ENCODE measurements around the gene SLC15A5.

Gene SLC15A5

DNA sequence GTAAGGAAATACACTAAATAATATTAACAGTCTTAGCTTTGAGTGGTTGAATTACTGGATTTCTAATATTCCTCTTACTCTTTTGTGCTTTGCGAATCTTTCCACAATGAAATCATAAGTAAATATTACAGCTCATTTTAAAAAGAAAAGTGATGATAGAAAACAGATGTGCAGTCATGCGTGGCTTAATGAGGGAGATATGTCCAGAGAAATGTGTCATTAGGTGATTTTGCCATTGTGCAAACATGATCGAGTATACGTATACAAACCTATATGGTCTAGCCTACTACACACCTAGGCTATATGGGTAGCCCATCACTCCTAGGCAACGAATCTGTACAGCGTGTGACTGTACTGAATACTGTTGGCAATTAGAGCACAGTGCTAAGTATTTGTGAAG, 59.3 kb downstream of the SLC15A5 start:
- H3K9ac ChIP-seq (ENCODE audit: low read length), result no peak overlapping the region
- H3K27me3 ChIP-seq (ENCODE audit: control insufficient read depth, insufficient read depth, low read length), result no peaks in the 10 kb centered on the region
- H3K4me1 ChIP-seq (ENCODE audit: control insufficient read depth, insufficient read depth, low read length), result no peaks in the 10 kb centered on the region
- H3K36me3 ChIP-seq (ENCODE audit: control insufficient read depth, insufficient read depth, low read length), result no peaks in the 10 kb centered on the region
- H3K27ac ChIP-seq (ENCODE audit: low read depth, low read length), result no peak overlapping the region
- no peak overlapping the region for H3K4me3 ChIP-seq (ENCODE audit: low read length)

DNA sequence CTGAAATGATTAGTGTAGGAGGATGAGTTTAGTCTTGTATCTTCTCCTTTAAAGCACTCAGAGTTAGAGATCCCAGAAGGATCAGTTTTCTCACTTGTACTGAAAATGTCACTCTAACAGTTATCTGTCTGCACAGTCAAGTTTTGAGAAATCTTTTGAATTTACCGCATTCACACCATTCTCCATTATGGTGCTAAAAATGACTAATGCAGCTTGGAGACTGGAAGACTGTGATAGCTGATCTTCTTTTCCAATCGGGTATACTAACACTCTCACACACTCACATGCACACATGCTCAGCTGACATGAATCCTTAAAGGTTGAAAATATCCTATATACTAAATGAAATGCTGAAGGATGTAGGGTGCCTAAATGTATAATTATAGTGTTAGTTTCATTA, 65.8 kb downstream of the SLC15A5 start:
- H3K36me3 ChIP-seq (ENCODE audit: control insufficient read depth, insufficient read depth, low read length), result no peaks in the 10 kb centered on the region
- H3K4me1 ChIP-seq (ENCODE audit: control insufficient read depth, insufficient read depth, low read length), result no peaks in the 10 kb centered on the region
- no peak overlapping the region for H3K27ac ChIP-seq (ENCODE audit: low read depth, low read length)
- no peak overlapping the region for H3K9ac ChIP-seq (ENCODE audit: low read length)
- no peaks in the 10 kb centered on the region for H3K27me3 ChIP-seq (ENCODE audit: control insufficient read depth, insufficient read depth, low read length)
- no peak overlapping the region for H3K4me3 ChIP-seq (ENCODE audit: low read length)

DNA sequence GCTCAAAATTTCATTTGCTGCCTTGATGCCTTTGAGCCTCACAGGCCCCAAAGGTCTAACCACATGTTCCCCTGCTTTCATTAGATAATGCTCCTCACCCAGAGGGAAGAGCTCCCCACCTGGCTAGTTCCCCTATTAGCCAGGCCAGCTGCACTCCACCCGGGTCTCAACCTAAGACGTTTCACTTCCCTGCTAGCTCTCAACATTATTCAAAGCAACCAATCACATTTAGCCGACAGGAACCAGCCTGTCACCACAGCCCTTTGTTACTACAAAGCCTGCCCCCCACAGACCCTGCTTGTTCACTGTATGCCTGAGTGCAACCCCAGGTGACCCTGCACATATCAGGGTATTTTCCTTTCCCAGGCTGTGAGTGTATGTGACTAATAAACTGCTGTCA, 78.6 kb downstream of the SLC15A5 start:
- Histone ChIP-seq H3K9ac (ENCODE audit: low read length) (no peak overlapping the region), H3K4me1 (ENCODE audit: control insufficient read depth, insufficient read depth, low read length) (no peaks in the 10 kb centered on the region), H3K27me3 (ENCODE audit: control insufficient read depth, insufficient read depth, low read length) (no peaks in the 10 kb centered on the region), H3K36me3 (ENCODE audit: control insufficient read depth, insufficient read depth, low read length) (no peaks in the 10 kb centered on the region), H3K27ac (ENCODE audit: low read depth, low read length) (no peak overlapping the region), H3K4me3 (ENCODE audit: low read length) (no peak overlapping the region)

DNA sequence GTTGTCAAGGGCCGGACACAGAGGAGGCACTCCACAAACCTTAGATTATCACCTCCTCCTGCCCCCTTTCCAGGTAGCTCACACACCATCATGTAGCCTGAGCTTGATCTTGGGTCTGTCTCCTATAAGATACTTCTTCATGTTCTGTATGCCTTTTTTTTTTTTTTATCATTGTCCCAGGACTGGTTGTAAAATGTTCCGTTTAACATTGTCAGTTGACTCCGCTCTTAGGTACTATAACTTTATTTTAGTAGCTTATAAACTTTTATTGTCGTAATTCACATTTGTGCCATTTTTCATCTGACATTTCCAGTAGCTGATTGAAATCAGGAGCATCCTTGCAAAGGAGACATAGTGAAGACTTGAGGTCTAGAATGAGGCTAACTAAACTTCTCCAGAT, 79.9 kb downstream of the SLC15A5 start:
- no peak overlapping the region for H3K27ac ChIP-seq (ENCODE audit: low read depth, low read length)
- H3K4me3 ChIP-seq (ENCODE audit: low read length), result no peak overlapping the region
- H3K36me3 ChIP-seq (ENCODE audit: control insufficient read depth, insufficient read depth, low read length), result no peaks in the 10 kb centered on the region
- H3K4me1 ChIP-seq (ENCODE audit: control insufficient read depth, insufficient read depth, low read length), result no peaks in the 10 kb centered on the region
- no peaks in the 10 kb centered on the region for H3K27me3 ChIP-seq (ENCODE audit: control insufficient read depth, insufficient read depth, low read length)
- no peak overlapping the region for H3K9ac ChIP-seq (ENCODE audit: low read length)

DNA sequence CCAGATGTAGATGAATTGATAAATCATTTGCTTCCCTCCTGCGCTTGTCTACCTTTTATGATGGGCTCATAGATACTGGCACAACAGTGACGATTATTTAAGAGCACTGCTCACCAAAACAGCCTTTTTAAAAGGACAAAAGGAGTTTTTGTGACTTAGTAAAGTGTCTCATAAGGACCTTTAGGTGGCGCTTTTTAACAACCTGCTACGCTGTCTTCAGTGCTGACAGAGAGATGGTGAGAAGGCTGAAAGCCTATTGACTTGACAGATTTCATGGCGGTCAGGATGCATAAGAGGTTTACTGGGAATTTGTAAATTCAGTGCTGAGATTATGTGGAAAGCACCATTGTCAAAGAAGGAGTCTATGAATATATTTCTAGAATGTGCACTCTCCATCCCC, 87.6 kb downstream of the SLC15A5 start:
- Histone ChIP-seq H3K27me3 (ENCODE audit: control insufficient read depth, insufficient read depth, low read length) (no peaks in the 10 kb centered on the region), H3K9ac (ENCODE audit: low read length) (no peak overlapping the region), H3K36me3 (ENCODE audit: control insufficient read depth, insufficient read depth, low read length) (no peaks in the 10 kb centered on the region), H3K4me3 (ENCODE audit: low read length) (no peak overlapping the region), H3K4me1 (ENCODE audit: control insufficient read depth, insufficient read depth, low read length) (no peaks in the 10 kb centered on the region), H3K27ac (ENCODE audit: low read depth, low read length) (no peak overlapping the region)

DNA sequence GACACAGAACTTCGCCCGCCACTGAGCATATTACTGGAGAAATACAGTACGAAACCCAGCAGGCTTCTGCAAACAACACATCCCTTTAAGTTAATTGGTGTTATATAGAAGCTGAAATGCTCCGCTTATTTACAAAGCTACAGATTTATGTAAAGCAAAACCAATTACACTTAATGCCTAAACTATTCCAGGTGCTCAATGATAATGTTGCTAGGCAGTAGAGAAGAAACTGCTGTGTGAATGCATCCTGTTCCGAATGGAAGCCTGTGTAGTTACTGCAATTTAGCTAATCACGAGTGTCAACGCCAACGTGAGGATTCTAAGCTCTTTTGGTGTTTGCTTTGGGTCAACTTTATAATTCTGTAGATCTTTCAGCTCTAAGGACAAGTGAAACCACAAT, 89.8 kb downstream of the SLC15A5 start:
- Histone ChIP-seq H3K36me3 (ENCODE audit: control insufficient read depth, insufficient read depth, low read length) (no peaks in the 10 kb centered on the region), H3K27ac (ENCODE audit: low read depth, low read length) (no peak overlapping the region), H3K4me1 (ENCODE audit: control insufficient read depth, insufficient read depth, low read length) (no peaks in the 10 kb centered on the region), H3K4me3 (ENCODE audit: low read length) (no peak overlapping the region), H3K27me3 (ENCODE audit: control insufficient read depth, insufficient read depth, low read length) (no peaks in the 10 kb centered on the region), H3K9ac (ENCODE audit: low read length) (no peak overlapping the region)

DNA sequence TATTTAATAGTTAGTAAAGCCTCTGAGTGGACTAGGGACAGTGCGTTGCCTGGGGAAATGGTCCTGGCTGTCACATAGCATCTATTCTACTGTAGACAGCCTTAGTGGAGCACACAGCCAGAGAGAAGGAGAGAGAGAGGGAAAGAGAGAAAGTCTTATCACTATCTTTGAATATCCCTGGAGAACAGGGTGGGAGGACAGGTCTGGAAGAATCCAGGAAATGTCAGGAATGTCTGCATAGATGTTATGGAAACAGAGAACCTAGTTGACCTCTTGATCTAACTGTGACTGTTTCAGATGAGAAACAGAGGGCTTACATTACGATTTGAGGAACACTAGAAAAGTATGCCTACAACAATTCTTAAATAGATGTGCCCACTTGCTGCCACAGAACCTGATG, 92.8 kb downstream of the SLC15A5 start:
- no peaks in the 10 kb centered on the region for H3K4me1 ChIP-seq (ENCODE audit: control insufficient read depth, insufficient read depth, low read length)
- H3K36me3 ChIP-seq (ENCODE audit: control insufficient read depth, insufficient read depth, low read length), result no peaks in the 10 kb centered on the region
- H3K27ac ChIP-seq (ENCODE audit: low read depth, low read length), result no peak overlapping the region
- H3K9ac ChIP-seq (ENCODE audit: low read length), result no peak overlapping the region
- H3K4me3 ChIP-seq (ENCODE audit: low read length), result no peak overlapping the region
- H3K27me3 ChIP-seq (ENCODE audit: control insufficient read depth, insufficient read depth, low read length), result no peaks in the 10 kb centered on the region

DNA sequence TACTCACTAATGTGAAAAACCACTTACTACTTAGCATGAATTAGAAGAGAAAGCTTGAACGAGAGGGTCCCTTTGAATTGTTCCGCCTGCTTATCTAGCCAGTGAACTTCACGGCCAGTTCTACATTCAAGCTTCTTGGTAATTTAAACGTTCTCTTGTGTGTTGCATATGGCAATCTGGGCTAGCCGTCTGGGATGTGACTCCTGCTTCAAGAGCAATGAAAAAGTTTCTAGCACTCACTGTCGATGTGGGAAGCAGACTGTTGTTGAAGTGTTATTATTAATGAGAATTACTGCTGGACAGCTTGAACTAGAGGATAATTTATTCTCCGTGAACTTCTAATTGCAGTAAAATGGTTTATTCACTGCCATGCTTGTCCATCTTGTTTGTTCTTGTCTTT, 93.9 kb downstream of the SLC15A5 start:
- Histone ChIP-seq H3K4me1 (ENCODE audit: control insufficient read depth, insufficient read depth, low read length) (no peaks in the 10 kb centered on the region), H3K4me3 (ENCODE audit: low read length) (no peak overlapping the region), H3K36me3 (ENCODE audit: control insufficient read depth, insufficient read depth, low read length) (no peaks in the 10 kb centered on the region), H3K9ac (ENCODE audit: low read length) (no peak overlapping the region), H3K27ac (ENCODE audit: low read depth, low read length) (no peak overlapping the region), H3K27me3 (ENCODE audit: control insufficient read depth, insufficient read depth, low read length) (no peaks in the 10 kb centered on the region)

DNA sequence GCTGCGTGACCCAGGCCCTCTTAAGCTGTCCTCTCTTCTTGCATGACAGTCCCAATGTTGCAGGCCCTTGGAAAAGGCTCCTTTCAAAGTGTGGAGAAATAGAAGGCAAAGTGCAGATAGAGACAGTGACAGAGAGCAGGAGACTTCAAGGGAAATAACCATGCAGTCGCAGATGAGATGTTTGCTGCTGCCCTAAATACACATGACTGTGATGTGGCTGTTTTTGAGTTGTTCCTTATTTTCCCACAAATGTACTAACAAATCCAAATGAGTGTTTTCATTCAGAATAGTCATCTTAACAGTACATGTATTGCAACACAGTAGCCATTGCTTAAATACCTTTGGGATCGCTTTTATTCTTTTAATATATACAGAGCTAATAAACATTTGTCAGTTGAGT, 101.6 kb downstream of the SLC15A5 start:
- H3K27ac ChIP-seq (ENCODE audit: low read depth, low read length), result no peak overlapping the region
- H3K36me3 ChIP-seq (ENCODE audit: control insufficient read depth, insufficient read depth, low read length), result no peaks in the 10 kb centered on the region
- no peak overlapping the region for H3K9ac ChIP-seq (ENCODE audit: low read length)
- H3K27me3 ChIP-seq (ENCODE audit: control insufficient read depth, insufficient read depth, low read length), result no peaks in the 10 kb centered on the region
- no peaks in the 10 kb centered on the region for H3K4me1 ChIP-seq (ENCODE audit: control insufficient read depth, insufficient read depth, low read length)
- no peak overlapping the region for H3K4me3 ChIP-seq (ENCODE audit: low read length)

DNA sequence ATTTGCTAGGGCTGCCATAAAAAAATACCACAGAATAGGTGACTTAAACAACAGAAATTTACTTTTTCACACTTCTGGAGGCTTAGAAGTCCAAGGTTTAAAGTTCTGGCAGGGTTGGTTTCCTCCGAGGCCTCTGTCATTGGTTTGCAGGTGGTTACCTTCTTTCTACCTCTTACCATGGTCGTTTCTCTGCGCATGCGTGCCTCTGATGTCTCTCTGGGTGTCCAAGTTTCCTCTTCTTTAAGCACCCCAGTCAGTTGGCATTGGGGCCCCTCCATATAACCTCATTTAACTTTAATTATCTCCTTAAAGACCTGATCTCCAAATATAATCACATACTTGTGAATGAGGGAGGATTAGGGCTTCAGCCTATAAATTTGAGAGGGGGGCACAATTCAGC, 103.2 kb downstream of the SLC15A5 start:
- H3K27ac ChIP-seq (ENCODE audit: low read depth, low read length), result no peak overlapping the region
- H3K4me1 ChIP-seq (ENCODE audit: control insufficient read depth, insufficient read depth, low read length), result no peaks in the 10 kb centered on the region
- H3K36me3 ChIP-seq (ENCODE audit: control insufficient read depth, insufficient read depth, low read length), result no peaks in the 10 kb centered on the region
- H3K27me3 ChIP-seq (ENCODE audit: control insufficient read depth, insufficient read depth, low read length), result no peaks in the 10 kb centered on the region
- H3K4me3 ChIP-seq (ENCODE audit: low read length), result no peak overlapping the region
- H3K9ac ChIP-seq (ENCODE audit: low read length), result no peak overlapping the region

DNA sequence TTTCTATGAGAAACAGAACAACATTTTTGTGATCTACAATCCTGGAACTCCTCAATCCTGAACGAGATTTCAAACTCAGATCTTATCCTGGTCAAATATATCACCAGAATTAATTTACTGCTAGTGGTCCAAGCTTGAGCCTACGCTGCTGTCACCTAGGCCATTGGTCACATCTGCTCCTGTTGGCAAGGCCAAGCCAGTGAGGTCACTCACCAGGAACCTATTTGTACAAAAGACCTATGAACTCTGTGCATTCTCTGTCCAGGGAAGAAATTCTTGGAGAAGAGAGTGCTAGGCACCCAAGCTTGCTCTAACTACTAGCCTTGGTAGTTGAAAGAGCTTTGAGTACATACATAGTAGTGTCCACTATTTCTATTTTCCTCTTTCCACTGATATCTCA, 106.1 kb downstream of the SLC15A5 start:
- H3K4me1 ChIP-seq (ENCODE audit: control insufficient read depth, insufficient read depth, low read length), result no peaks in the 10 kb centered on the region
- no peaks in the 10 kb centered on the region for H3K36me3 ChIP-seq (ENCODE audit: control insufficient read depth, insufficient read depth, low read length)
- H3K9ac ChIP-seq (ENCODE audit: low read length), result no peak overlapping the region
- H3K4me3 ChIP-seq (ENCODE audit: low read length), result no peak overlapping the region
- no peak overlapping the region for H3K27ac ChIP-seq (ENCODE audit: low read depth, low read length)
- no peaks in the 10 kb centered on the region for H3K27me3 ChIP-seq (ENCODE audit: control insufficient read depth, insufficient read depth, low read length)

DNA sequence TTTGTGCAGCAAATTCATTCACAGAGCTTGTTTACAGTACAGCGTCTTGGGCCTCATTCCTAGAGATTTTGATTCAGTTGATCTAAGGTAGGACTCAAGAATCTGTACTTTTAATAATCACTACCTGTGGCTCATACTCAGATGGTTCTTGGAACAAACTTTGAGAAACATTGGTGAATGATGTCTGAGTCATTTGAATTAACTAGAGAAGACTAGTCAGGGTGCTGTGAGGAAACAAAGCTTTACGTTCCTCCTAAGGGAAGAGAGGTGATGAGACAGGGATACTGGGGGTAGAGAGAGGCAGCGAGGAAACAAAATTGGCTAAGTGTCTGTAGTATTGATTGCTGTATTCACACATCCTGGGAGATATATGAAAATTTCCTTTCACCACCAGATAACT, 109.4 kb downstream of the SLC15A5 start:
- no peaks in the 10 kb centered on the region for H3K27me3 ChIP-seq (ENCODE audit: control insufficient read depth, insufficient read depth, low read length)
- H3K4me3 ChIP-seq (ENCODE audit: low read length), result no peak overlapping the region
- peaks cover 4% of the 10 kb centered on the region for H3K4me1 ChIP-seq (ENCODE audit: control insufficient read depth, insufficient read depth, low read length)
- H3K36me3 ChIP-seq (ENCODE audit: control insufficient read depth, insufficient read depth, low read length), result no peaks in the 10 kb centered on the region
- no peak overlapping the region for H3K9ac ChIP-seq (ENCODE audit: low read length)
- H3K27ac ChIP-seq (ENCODE audit: low read depth, low read length), result no peak overlapping the region

DNA sequence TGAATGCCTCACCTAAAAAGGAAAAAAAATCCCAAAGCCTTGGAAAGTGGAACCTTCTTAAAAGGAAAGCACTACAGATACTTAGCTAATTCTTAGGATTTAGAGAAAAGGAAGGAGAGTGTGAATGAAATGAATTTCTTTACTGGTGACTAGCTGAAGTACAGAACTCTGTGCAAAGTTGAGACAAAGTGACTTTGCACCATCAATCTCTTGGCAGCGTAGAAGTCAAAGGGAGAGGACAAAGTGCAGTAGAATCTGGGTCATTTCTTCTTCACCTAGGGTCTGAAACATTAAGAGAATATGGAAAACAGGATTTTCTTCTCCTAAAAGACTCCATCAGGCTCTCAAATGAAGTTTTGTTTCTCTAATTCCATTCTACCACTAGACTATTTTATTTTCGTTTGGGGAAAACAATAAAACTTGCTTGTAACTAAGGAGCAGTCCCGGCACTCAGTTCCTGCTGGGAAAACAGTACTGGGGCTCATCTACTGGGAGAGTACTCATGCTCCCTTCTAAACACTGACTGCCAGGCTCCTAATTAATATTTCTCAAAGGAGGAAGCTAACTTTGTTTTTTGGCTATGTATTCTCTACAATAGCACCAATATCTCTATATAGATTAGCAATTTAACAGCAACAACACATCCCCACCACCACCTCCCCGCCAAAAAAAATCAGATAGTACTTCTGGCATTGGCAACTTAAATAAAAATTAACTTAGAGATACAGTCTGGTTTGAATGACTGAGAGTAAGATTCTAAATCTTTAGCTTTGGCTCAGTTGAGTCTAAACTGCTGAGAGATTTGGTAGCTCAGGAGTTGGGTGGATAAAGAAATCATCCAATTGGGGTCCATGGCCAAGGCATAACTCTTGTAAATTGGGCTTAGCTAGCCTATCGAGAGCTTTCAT, 110.7 kb downstream of the SLC15A5 start:
- no peak overlapping the region for H3K27ac ChIP-seq (ENCODE audit: low read depth, low read length)
- peaks cover 4% of the 10 kb centered on the region for H3K4me1 ChIP-seq (ENCODE audit: control insufficient read depth, insufficient read depth, low read length)
- H3K36me3 ChIP-seq (ENCODE audit: control insufficient read depth, insufficient read depth, low read length), result no peaks in the 10 kb centered on the region
- no peaks in the 10 kb centered on the region for H3K27me3 ChIP-seq (ENCODE audit: control insufficient read depth, insufficient read depth, low read length)
- no peak overlapping the region for H3K4me3 ChIP-seq (ENCODE audit: low read length)
- H3K9ac ChIP-seq (ENCODE audit: low read length), result no peak overlapping the region

Measured in rectal smooth muscle tissue (tissue), 1 donor.